GM21737 (cell line): ENCODE measurements around the gene CBX5.
"Not testable (repeated sequence)": the region's sequence is repeated elsewhere in the genome, so short reads cannot be mapped to it uniquely, and the experiment has no call there.

Experiments
- ATAC-seq: cut with Tn5 transposase; IDR thresholded peaks from one replicate; pipeline ENCODE4 v1.9.1; 2021; ENCODE audit warnings: mild to moderate bottlenecking, moderate library complexity; ENCODE audit not compliant: unreplicated experiment

The CBX5 gene

DNA sequence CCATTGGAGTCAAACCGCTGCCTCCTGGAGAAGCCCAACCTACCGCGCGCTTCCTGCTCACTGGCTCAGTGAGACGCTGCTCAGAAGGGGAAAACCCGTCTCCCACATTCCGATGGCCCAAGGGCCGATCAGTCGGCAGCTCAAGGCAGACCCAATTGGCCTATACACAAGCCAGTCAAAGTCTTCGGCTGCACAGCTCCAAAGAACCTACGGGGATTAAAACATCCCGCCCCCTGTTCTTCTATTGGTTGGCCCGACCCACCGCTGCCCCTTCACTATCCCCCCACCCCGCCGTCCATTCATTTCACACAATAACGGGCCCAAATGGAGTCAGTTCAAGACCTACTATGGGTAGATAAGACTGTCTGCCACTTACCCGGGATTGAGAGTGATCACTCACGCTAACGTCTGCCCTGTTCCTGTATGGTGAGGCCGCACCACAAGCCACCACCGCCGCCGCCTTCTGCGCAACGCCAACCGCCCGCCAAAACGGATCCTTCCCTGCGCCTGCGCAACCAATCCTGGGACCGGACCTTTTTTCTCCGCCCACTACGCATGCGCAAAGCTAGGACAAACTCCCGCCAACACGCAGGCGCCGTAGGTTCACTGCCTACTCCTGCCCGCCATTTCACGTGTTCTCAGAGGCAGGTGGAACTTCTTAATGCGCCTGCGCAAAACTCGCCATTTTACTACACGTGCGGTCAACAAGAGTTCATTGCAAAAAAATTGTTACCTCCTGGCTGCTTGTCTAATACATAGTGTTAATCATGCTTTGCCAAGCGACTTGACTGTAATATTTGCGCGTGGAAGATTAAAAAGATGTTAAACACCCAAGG is at the start of gene CBX5:
Gene CBX5 (minus strand): TSS at position 491 of the 836 bp plus-strand sequence. CDS start 22,472 bp downstream, outside the sequence.
- peak; percentile 71 for ATAC-seq

- ATAC-seq = no peak
Observed at GRCh38 chr12:54328595-54329337, 48.8 kb upstream of the CBX5 start.

- ATAC-seq = not testable (repeated sequence)
Observed at GRCh38 chr12:54325442-54326109, 45.7 kb upstream of the CBX5 start.

GRCh38 chr12:54324617-54325441 is 44.9 kb upstream of the CBX5 start, which contains the start of gene COPZ1:
COPZ1 (plus strand) TSS chr12:54325131; CDS start chr12:54325164, 33 bp downstream.
- peak; percentile 96 for ATAC-seq

GRCh38 chr12:54321363-54321762 is 41.4 kb upstream of the CBX5 start:
- no peak for ATAC-seq

GRCh38 chr12:54312309-54312708 is 32.4 kb upstream of the CBX5 start:
- ATAC-seq = not testable (repeated sequence)

DNA sequence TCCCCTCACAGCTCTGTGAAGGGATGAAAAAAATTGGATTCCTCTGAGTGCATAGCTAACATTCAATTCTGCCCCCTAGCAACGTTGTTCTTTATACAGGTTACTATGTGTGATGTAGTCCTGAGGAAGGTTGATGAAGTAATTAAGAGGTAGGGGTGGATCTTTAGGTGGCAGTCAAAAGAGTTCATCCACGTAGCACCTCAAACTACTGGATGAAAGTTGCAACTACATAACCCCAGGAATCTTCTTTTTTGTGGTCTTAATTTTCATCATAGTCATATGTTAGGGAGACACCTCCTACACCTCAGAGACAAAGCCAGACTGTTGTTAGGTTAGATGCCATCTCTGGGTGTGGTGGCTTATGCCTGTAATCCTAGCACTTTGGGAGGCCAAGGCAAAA is 31.1 kb upstream of the CBX5 start:
- ATAC-seq = no peak

- no peak for ATAC-seq
Observed at GRCh38 chr12:54306925-54307741, 27.2 kb upstream of the CBX5 start.

GRCh38 chr12:54304187-54304810 is 24.4 kb upstream of the CBX5 start:
- no peak for ATAC-seq

DNA sequence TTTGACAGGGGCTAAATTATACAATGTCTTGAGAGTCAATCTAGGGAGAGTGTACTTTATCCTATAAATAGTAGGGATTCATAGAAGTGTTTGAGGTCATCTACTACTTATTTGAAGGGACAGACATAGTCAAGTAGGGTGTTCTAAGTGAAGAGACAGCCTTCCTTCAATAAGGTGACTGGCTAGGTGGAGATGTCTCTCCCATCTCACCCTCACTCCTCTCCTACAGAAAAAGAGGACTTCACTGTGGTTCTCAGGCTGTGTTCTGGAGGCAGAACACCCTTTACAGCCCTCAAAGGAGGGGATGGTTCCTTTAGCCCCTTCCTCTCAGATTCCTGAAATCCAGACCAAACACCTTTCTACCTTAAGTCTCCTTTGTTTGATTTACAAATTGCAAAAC is 23.7 kb upstream of the CBX5 start:
- ATAC-seq = no peak

DNA sequence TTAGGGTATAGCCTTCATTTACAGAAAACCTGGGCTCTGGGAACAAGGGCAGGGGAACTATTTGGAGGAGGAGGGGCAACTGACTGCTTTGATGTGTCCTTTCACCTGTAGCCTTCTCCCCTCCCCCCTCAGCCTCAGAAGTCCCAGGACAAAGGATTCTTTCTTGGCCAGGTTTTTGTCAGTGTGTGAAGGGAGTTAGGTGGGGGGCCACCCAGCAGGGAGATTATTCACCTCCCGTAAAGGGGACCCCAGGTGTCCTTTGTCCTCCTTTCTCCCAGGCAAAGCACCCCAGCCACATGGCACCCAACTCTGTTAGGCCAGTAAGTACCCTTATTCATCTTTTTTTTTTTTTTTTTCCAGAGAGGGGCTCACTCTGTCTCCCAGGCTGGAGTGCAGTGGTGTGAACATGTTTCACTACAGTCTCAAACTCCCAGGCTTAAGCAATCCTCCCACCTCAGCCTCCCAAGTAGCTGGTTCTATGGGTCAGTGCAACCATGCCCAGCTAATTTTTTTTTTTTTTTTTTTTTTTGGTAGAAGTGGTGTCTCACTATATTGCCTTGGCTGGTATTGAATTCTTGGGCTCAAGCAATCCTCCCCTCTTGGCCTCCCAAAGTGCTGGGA is 21.6 kb upstream of the CBX5 start:
- ATAC-seq = no peak

- ATAC-seq = no peak
Observed at GRCh38 chr12:54300732-54301427, 21.0 kb upstream of the CBX5 start, which contains the start of gene NFE2. NFE2 (minus strand) TSS chr12:54301015; CDS start chr12:54295248, 5,767 bp downstream.

DNA sequence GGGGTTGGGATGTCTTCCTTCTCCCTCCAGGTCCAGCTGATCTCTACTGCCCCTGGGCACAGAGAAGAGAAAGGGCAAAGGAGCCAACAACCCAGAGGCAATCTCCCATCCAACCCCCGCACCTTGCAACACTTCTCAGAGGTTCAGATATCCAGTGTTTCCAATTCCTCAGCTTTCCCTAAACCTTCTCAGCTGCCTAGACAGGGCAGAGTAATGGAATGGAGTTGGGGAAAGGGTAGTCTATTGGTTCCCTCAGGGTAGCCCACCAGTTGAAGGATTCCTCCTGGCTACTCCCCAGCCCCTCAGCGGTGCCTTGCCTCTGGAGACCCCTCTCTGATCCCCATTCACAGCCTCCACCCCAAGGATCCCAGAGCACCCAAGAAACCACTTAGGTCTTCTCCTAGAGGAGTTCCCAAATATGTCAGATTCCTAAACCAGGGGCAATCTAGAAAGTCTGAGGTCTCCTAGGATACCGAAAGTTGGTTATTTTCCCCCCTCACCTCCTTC is 20.4 kb upstream of the CBX5 start:
- ATAC-seq = no peak

GRCh38 chr12:54299515-54300224 is 19.7 kb upstream of the CBX5 start:
- ATAC-seq = no peak

GRCh38 chr12:54298904-54299303 is 19.0 kb upstream of the CBX5 start:
- ATAC-seq = no peak

DNA sequence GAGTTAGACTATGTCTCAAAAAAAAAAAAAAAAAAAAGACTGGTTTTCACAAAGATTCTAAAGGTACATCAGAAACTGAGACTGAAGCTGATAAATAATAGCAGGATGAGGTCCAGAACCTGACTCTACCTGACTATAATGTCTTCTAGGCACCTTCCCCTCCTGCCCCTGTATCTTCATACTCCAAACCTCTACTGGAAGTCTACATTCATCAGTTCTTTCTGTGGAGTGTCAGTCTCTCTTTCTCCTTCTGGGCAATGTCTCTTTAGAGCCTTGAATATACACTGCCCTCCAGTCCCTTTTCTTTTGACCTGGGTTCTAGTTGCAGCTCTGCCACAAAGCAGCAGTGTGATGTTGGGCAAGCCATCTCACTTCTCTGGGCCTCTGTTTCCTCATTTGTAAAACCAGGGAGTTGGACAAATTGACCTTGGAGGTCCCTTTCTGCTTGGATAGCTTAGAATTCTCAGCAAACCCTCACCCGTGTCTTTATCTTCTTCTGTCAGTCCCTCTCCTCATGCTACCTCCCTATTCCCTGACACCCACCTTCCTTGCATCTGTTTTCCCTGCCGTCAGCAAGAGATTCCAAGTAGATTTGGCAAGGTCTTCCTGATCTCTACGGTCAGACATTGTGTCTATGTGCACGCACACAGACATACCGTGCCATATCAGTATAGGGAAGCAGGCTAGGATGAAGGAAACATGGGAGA is 16.6 kb upstream of the CBX5 start:
- ATAC-seq = no peak
